Measurements from ENCODE around the gene ZNF91. TPM values are rescaled to one million over a fixed set of nuclear protein-coding genes. Genes with fewer than 3 reads are reported as not detected.
A peak's percentile ranks its signal among the peaks of the same experiment; 100 is the strongest.

ZNF91 gene
- total and polyA plus RNA-seq, 2 of the 4 experiments (the other 2 are of a cell fraction) = 7.9 to 17.0 TPM

DNA sequence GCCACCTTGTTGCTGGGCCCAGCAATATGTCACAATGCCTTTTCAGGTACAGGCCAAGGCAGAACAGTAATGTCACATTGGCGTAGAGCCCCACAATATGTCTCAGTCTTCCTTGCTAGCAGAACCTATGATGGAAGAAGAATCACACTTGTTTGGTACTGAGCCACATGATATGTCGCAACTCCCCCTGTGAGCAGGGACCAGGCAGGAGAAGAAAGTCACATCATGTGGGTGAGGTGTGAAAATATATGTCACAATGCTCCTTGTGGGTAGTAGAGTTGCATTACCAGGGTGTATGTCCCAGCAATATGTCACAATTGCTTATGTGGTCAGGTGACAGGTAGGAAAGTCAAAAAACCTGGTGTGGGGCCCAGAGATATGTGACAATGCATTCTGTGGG lies 7.1 kb upstream of the ZNF91 start:
- no peak overlapping the region for H2AK9ac ChIP-seq (replicated peaks; ENCODE audit: low read depth, low read length, poor library complexity)
- H2BK20ac ChIP-seq (ENCODE audit: low read depth, low read length) = no peak overlapping the region
- no peak overlapping the region for H2AFZ ChIP-seq (replicated peaks; ENCODE audit: low read length, poor library complexity)
- no peak overlapping the region for H3K4me2 ChIP-seq (ENCODE audit: low read depth, low read length)
- H2BK5ac ChIP-seq (ENCODE audit: low read depth, low read length, poor library complexity, severe bottlenecking) = no peak overlapping the region
- no peak overlapping the region for H3K9ac ChIP-seq (ENCODE audit: low read depth, low read length)
- dilution Hi-C loops (cut with HindIII; ENCODE audit: low sequenced_read_pairs, unreplicated experiment) = no loop called here
- no peak overlapping the region for H3K4ac ChIP-seq (ENCODE audit: low read depth, low read length)
- no peak for ATAC-seq (ENCODE audit: low read depth)
- H3K56ac ChIP-seq (ENCODE audit: extremely low read depth, insufficient read depth, low read length) = no peak overlapping the region
- intact Hi-C loops (cut with micrococcal nuclease) = no loop called here
- no peak overlapping the region for H3K27ac ChIP-seq (ENCODE audit: insufficient read depth, low read length)
- TF ChIP-seq NFE2L2 (IDR thresholded peaks at IDR 0.05; ENCODE audit: low read depth, low read length) = no peak
- peak; percentile 62 for TF ChIP-seq CEBPB (IDR thresholded peaks at IDR 0.05; ENCODE audit: low read depth, low read length)
- no peak overlapping the region for H3K23ac ChIP-seq (ENCODE audit: low read depth, low read length)
- no peak for DNase-seq
- H3K79me1 ChIP-seq (ENCODE audit: low read depth in 1 of 2, low read length in 2 of 2) = no peaks in the 10 kb centered on the region
- no CpG with 5 or more reads among the region's 2 CpGs for WGBS, 2 experiments (ENCODE audit: extremely low coverage in 2 of 2, insufficient read length in 1 of 2)
- H4K20me1 ChIP-seq (ENCODE audit: insufficient read depth, low read length) = no peaks in the 10 kb centered on the region
- CTCF ChIA-PET = no interaction called here
- no peak overlapping the region for H3K18ac ChIP-seq (ENCODE audit: low read depth, low read length)
- no peaks in the 10 kb centered on the region for H3K4me1 ChIP-seq (ENCODE audit: control insufficient read depth, insufficient read depth, low read length)
- no peaks in the 10 kb centered on the region for H3K36me3 ChIP-seq (ENCODE audit: control insufficient read depth, insufficient read depth, low read length)
- no peak overlapping the region for H2BK15ac ChIP-seq (ENCODE audit: low read depth, low read length)
- POLR2A ChIA-PET (ENCODE audit: unreplicated experiment) = no interaction called here
- BruUV-seq (replicated peaks) = no TSS peak
- H3K14ac ChIP-seq (replicated peaks; ENCODE audit: low read depth, low read length) = no peak overlapping the region
- in situ Hi-C loops (cut with MboI; ENCODE audit: low sequenced_read_pairs) = no loop called here
- H2AK5ac ChIP-seq (ENCODE audit: low read depth, low read length) = no peak overlapping the region
- no peaks in the 10 kb centered on the region for H3K27me3 ChIP-seq (ENCODE audit: control insufficient read depth, insufficient read depth, low read length)
- H4K5ac ChIP-seq (ENCODE audit: low read depth, low read length) = no peak overlapping the region
- no peak overlapping the region for H3K4me3 ChIP-seq (ENCODE audit: insufficient read depth, low read depth, low read length)
- H4K91ac ChIP-seq (ENCODE audit: insufficient read depth, low read depth, low read length) = no peak overlapping the region
- H2BK120ac ChIP-seq (ENCODE audit: low read depth, low read length) = no peak overlapping the region
- H3K9me3 ChIP-seq (ENCODE audit: control insufficient read depth, insufficient read depth, low read length) = peaks cover 2% of the 10 kb centered on the region
- no peak overlapping the region for H4K8ac ChIP-seq (ENCODE audit: low read depth in 2 of 2, low read length in 2 of 2)
- H3K9me1 ChIP-seq (ENCODE audit: insufficient read depth, low read length) = no peaks in the 10 kb centered on the region
